ENCODE measurements around the gene MPDZ.
A peak's percentile ranks its signal among the peaks of the same experiment; 100 is the strongest.

MPDZ gene

DNA sequence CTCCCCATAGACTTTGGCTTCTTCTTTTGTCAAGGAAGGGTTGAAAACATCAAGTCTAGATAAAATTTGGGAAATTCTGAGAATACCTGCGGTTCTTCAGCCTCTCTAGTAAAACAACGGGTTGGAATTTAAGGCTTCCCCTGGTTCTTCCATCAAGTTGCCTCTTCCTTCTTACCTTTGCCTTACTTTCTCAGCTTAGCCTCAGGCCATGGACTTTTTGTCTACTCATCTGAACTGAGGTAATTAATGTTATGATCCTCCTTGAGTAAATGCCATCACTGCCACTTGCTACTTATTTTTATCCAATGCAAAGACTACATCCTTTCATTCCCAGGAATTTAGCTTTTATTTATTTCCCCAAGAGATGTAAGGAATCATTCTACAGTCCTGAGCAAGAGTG is 184.4 kb downstream of the MPDZ start:
- WGBS, 2 donors (ENCODE audit: extremely low coverage in 2 of 2, insufficient read length in 2 of 2, insufficient replicate concordance in 1 of 2), result no CpG with 5 or more reads among the region's 2 CpGs
- Histone ChIP-seq H2AFZ (ENCODE audit: low read length) (no peak overlapping the region), H3K27ac (replicated peaks; ENCODE audit: low read length) (no peak overlapping the region), H2BK15ac (ENCODE audit: low read length) (no peak overlapping the region), H2AK5ac (ENCODE audit: low read depth, low read length) (no peak overlapping the region), H3K36me3 (replicated peaks in 1 of 2; ENCODE audit: control insufficient read depth in 2 of 2, insufficient read depth in 2 of 2, low read length in 2 of 2) (no peaks in the 10 kb centered on the region), H3K9ac (ENCODE audit: low read depth, low read length, poor library complexity) (no peak overlapping the region), H3K4me2 (ENCODE audit: insufficient read depth, low read length, poor library complexity, severe bottlenecking) (no peak overlapping the region), H3K9me3 (replicated peaks in 1 of 2; ENCODE audit: control insufficient read depth in 2 of 2, insufficient read depth in 1 of 2, low read depth in 1 of 2, low read length in 2 of 2) (no peaks in the 10 kb centered on the region), H3K79me1 (ENCODE audit: low read depth, low read length) (no peaks in the 10 kb centered on the region), H3K4me3 (ENCODE audit: low read length in 2 of 2) (no peak overlapping the region), H2BK12ac (ENCODE audit: low read length) (no peak overlapping the region), H2BK5ac (ENCODE audit: low read length) (no peak overlapping the region), H3K23ac (ENCODE audit: low read depth, low read length, poor library complexity) (no peak overlapping the region), H3K18ac (ENCODE audit: low read length) (no peak overlapping the region), H2BK120ac (ENCODE audit: low read depth, low read length) (no peak overlapping the region), H3K14ac (ENCODE audit: low read length) (no peak overlapping the region), H3K4me1 (ENCODE audit: control insufficient read depth in 2 of 2, insufficient read depth in 1 of 2, low read depth in 1 of 2, low read length in 2 of 2) (peaks cover 0 to 6% of the 10 kb centered on the region in 2 donors), H4K91ac (ENCODE audit: low read depth, low read length, poor library complexity) (no peak overlapping the region), H3K4ac (ENCODE audit: low read length) (no peak overlapping the region), H3K27me3 (ENCODE audit: control insufficient read depth in 3 of 3, insufficient read depth in 3 of 3, low read depth in 1 of 3, low read length in 3 of 3) (no peaks in the 10 kb centered on the region), H4K8ac (ENCODE audit: low read depth, low read length) (no peak overlapping the region)
- no peak for DNase-seq (ENCODE audit: low spot score)

DNA sequence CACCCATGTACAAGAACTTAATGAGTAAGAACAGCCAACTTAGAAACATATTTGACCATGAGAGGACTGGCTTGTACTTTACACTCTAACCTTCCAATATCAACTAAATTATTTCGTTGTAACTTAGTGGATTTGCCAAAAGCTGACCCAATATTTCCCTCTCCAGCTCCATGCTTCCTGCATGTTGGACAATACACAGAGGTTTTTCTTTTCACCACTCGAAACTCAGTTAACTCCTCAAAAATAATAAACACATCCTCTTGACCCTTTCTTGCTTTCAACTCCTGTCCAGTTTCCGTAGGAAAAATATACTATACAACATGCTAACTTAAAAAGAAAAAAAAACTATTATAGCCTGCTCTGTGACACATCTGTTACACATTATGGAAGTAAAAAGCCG is 188.9 kb downstream of the MPDZ start:
- Histone ChIP-seq H3K4me3 (ENCODE audit: low read length in 2 of 2) (no peak overlapping the region), H3K18ac (ENCODE audit: low read length) (no peak overlapping the region), H3K4me2 (ENCODE audit: insufficient read depth, low read length, poor library complexity, severe bottlenecking) (no peak overlapping the region), H4K91ac (ENCODE audit: low read depth, low read length, poor library complexity) (no peak overlapping the region), H3K4me1 (ENCODE audit: control insufficient read depth in 2 of 2, insufficient read depth in 1 of 2, low read depth in 1 of 2, low read length in 2 of 2) (peaks cover 0 to 6% of the 10 kb centered on the region in 2 donors), H3K27ac (replicated peaks; ENCODE audit: low read length) (no peak overlapping the region), H3K79me1 (ENCODE audit: low read depth, low read length) (no peaks in the 10 kb centered on the region), H2BK120ac (ENCODE audit: low read depth, low read length) (no peak overlapping the region), H3K27me3 (ENCODE audit: control insufficient read depth in 3 of 3, insufficient read depth in 3 of 3, low read depth in 1 of 3, low read length in 3 of 3) (no peaks in the 10 kb centered on the region), H3K4ac (ENCODE audit: low read length) (no peak overlapping the region), H2BK5ac (ENCODE audit: low read length) (no peak overlapping the region), H2BK15ac (ENCODE audit: low read length) (no peak overlapping the region), H3K14ac (ENCODE audit: low read length) (no peak overlapping the region), H3K23ac (ENCODE audit: low read depth, low read length, poor library complexity) (no peak overlapping the region), H2AFZ (ENCODE audit: low read length) (no peak overlapping the region), H3K36me3 (replicated peaks in 1 of 2; ENCODE audit: control insufficient read depth in 2 of 2, insufficient read depth in 2 of 2, low read length in 2 of 2) (no peaks in the 10 kb centered on the region), H4K8ac (ENCODE audit: low read depth, low read length) (no peak overlapping the region), H3K9ac (ENCODE audit: low read depth, low read length, poor library complexity) (no peak overlapping the region), H2BK12ac (ENCODE audit: low read length) (no peak overlapping the region), H2AK5ac (ENCODE audit: low read depth, low read length) (no peak overlapping the region), H3K9me3 (replicated peaks in 1 of 2; ENCODE audit: control insufficient read depth in 2 of 2, insufficient read depth in 1 of 2, low read depth in 1 of 2, low read length in 2 of 2) (no peaks in the 10 kb centered on the region)
- 100% methylated on average over 1 of the region's 4 CpGs; no CpG with 5 or more reads in 1 of the 2 donors for WGBS, 2 donors (ENCODE audit: extremely low coverage in 2 of 2, insufficient read length in 2 of 2, insufficient replicate concordance in 1 of 2)
- no peak for DNase-seq (ENCODE audit: low spot score)

DNA sequence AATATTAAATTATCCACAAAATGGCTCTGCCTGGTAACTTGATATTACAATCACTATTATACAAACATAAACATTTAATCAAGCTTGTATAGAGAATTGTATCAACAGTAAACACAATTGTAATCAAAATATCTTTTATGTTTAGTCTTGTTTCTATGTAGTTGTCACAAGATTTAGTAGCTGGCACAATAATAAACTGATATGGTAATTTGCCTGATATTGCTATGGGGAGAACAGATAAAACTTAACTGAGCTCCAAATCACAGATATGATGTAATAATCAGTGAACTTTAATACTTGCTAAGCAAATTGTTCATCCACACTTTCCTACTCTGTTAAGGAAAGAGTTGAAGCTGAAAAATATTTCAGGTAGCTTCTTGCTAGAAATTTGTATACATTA is 189.8 kb downstream of the MPDZ start:
- H3K18ac ChIP-seq (ENCODE audit: low read length), result no peak overlapping the region
- H2AFZ ChIP-seq (ENCODE audit: low read length), result no peak overlapping the region
- H4K8ac ChIP-seq (ENCODE audit: low read depth, low read length), result no peak overlapping the region
- H3K9me3 ChIP-seq (replicated peaks in 1 of 2; ENCODE audit: control insufficient read depth in 2 of 2, insufficient read depth in 1 of 2, low read depth in 1 of 2, low read length in 2 of 2), result no peaks in the 10 kb centered on the region
- no peak overlapping the region for H3K27ac ChIP-seq (replicated peaks; ENCODE audit: low read length)
- H2BK15ac ChIP-seq (ENCODE audit: low read length), result no peak overlapping the region
- H3K4me3 ChIP-seq (ENCODE audit: low read length in 2 of 2), result no peak overlapping the region
- H2BK5ac ChIP-seq (ENCODE audit: low read length), result no peak overlapping the region
- no peak for DNase-seq (ENCODE audit: low spot score)
- H3K4ac ChIP-seq (ENCODE audit: low read length), result no peak overlapping the region
- H3K79me1 ChIP-seq (ENCODE audit: low read depth, low read length), result no peaks in the 10 kb centered on the region
- no peak overlapping the region for H2BK120ac ChIP-seq (ENCODE audit: low read depth, low read length)
- H3K9ac ChIP-seq (ENCODE audit: low read depth, low read length, poor library complexity), result no peak overlapping the region
- no peaks in the 10 kb centered on the region for H3K27me3 ChIP-seq (ENCODE audit: control insufficient read depth in 3 of 3, insufficient read depth in 3 of 3, low read depth in 1 of 3, low read length in 3 of 3)
- peaks cover 0 to 6% of the 10 kb centered on the region in 2 donors for H3K4me1 ChIP-seq (ENCODE audit: control insufficient read depth in 2 of 2, insufficient read depth in 1 of 2, low read depth in 1 of 2, low read length in 2 of 2)
- H3K14ac ChIP-seq (ENCODE audit: low read length), result no peak overlapping the region
- no peak overlapping the region for H2AK5ac ChIP-seq (ENCODE audit: low read depth, low read length)
- no peaks in the 10 kb centered on the region for H3K36me3 ChIP-seq (replicated peaks in 1 of 2; ENCODE audit: control insufficient read depth in 2 of 2, insufficient read depth in 2 of 2, low read length in 2 of 2)
- no peak overlapping the region for H3K23ac ChIP-seq (ENCODE audit: low read depth, low read length, poor library complexity)
- H3K4me2 ChIP-seq (ENCODE audit: insufficient read depth, low read length, poor library complexity, severe bottlenecking), result no peak overlapping the region
- no peak overlapping the region for H4K91ac ChIP-seq (ENCODE audit: low read depth, low read length, poor library complexity)
- no peak overlapping the region for H2BK12ac ChIP-seq (ENCODE audit: low read length)

DNA sequence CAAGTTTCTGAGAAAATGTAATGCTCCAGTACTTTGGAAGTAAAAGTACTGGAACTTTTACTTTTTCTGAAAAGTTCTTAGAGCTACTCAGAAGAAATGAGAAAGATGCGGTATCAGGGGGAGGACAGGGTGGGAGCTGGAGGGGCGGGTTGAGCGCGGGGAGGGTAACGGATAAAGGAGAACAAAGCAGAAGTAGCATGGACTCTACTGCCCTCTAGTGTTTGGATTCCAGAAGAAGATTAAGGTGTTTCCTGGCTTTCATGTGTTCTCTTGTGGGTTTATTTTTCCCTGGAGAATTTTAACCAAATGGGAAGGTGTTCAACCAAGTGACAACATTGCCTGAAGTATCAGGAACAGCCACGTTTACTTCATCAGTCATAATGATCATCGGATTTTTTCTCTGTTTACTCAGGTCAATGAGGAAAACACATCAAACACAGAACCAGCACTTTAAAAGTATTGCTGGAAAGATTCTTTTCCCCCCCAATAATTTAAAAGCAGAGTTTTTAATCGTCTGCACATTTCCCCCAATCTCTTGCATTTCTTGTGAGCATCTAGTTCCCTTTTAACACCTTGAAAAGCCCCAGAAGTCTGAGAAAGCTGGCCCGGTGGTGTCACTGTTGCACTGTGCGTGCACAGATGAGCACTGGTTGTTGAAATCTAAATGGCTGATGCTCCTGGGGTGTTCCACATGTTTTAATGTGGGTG is 190.6 kb downstream of the MPDZ start:
- H3K9me3 ChIP-seq (replicated peaks in 1 of 2; ENCODE audit: control insufficient read depth in 2 of 2, insufficient read depth in 1 of 2, low read depth in 1 of 2, low read length in 2 of 2), result no peaks in the 10 kb centered on the region
- DNase-seq (ENCODE audit: low spot score), result peak; percentile 59

More for the DNA sequence above, 190.6 kb downstream of the MPDZ start:
- Histone ChIP-seq H3K27ac (replicated peaks; ENCODE audit: low read length) (no peak overlapping the region), H3K9ac (ENCODE audit: low read depth, low read length, poor library complexity) (no peak overlapping the region), H3K23ac (ENCODE audit: low read depth, low read length, poor library complexity) (no peak overlapping the region), H2BK12ac (ENCODE audit: low read length) (no peak overlapping the region), H2BK5ac (ENCODE audit: low read length) (no peak overlapping the region), H2AK5ac (ENCODE audit: low read depth, low read length) (no peak overlapping the region), H2BK120ac (ENCODE audit: low read depth, low read length) (no peak overlapping the region), H3K18ac (ENCODE audit: low read length) (no peak overlapping the region), H3K14ac (ENCODE audit: low read length) (no peak overlapping the region), H4K91ac (ENCODE audit: low read depth, low read length, poor library complexity) (no peak overlapping the region), H3K27me3 (ENCODE audit: control insufficient read depth in 3 of 3, insufficient read depth in 3 of 3, low read depth in 1 of 3, low read length in 3 of 3) (no peaks in the 10 kb centered on the region), H2BK15ac (ENCODE audit: low read length) (no peak overlapping the region), H3K4ac (ENCODE audit: low read length) (no peak overlapping the region), H3K79me1 (ENCODE audit: low read depth, low read length) (no peaks in the 10 kb centered on the region), H3K4me1 (ENCODE audit: control insufficient read depth in 2 of 2, insufficient read depth in 1 of 2, low read depth in 1 of 2, low read length in 2 of 2) (peaks cover 0 to 6% of the 10 kb centered on the region in 2 donors), H3K4me3 (ENCODE audit: low read length in 2 of 2) (no peak overlapping the region), H4K8ac (ENCODE audit: low read depth, low read length) (no peak overlapping the region), H2AFZ (ENCODE audit: low read length) (peak overlapping the region; percentile 75), H3K4me2 (ENCODE audit: insufficient read depth, low read length, poor library complexity, severe bottlenecking) (peak overlapping the region; percentile 11), H3K36me3 (replicated peaks in 1 of 2; ENCODE audit: control insufficient read depth in 2 of 2, insufficient read depth in 2 of 2, low read length in 2 of 2) (no peaks in the 10 kb centered on the region)
- no CpG with 5 or more reads among the region's 10 CpGs for WGBS, 2 donors (ENCODE audit: extremely low coverage in 2 of 2, insufficient read length in 2 of 2, insufficient replicate concordance in 1 of 2)

Measured in neuronal stem cell (in vitro differentiated cells).